ENCODE measurements around the gene PLD4. TPM values are rescaled to one million over a fixed set of nuclear protein-coding genes. Genes with fewer than 3 reads are reported as not detected.
"Not testable (repeated sequence)": the region's sequence is repeated elsewhere in the genome, so short reads cannot be mapped to it uniquely, and the experiment has no call there.

PLD4 gene
- total RNA-seq, 2 donors from 2014 or later: 1.2 to 5.4 TPM

DNA sequence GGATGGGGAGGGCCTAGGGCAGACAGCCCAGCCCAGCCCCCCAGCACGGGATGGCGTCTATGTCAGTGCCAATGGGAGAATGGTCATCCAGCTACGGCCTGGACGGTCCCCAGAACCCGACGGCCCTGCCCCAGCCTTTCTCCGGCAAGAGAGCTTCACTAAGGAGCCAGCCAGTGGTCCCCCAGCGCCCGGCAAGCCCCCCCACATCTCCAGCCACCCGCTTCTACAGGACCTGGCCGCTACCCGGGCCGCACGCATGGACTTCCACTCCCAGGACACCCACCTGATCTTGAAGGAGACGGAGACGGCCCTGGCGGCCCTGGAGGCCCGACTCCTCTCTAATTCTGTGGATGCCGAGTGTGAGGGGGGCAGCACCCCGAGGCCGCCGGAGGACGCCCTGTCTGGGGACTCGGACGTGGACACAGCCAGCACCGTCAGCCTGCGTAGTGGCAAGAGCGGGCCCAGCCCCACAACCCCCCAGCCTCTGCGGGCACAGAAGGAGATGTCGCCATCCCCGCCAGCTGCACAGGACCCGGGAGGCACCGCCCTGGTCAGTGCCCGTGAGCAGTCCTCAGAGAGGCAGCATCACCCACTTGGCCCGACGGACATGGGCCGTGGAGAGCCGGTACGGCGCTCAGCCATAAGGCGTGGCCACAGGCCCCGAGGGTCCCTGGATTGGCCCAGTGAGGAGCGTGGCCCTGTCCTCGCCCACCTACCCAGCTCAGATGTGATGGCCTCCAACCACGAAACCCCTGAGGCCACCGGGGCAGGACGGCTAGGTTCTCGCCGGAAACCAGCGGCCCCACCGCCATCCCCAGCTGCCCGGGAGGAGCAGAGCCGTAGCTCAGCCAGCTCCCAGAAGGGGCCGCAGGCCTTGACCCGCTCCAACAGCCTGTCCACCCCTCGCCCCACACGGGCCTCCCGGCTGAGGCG, 37.7 kb upstream of the PLD4 start:
- H3K36me3 ChIP-seq: peaks cover 0 to 6% of the 10 kb centered on the region in 2 donors
- H3K4me1 ChIP-seq (replicated peaks): no peaks in the 10 kb centered on the region
- 91% methylated on average over 15 of the region's 59 CpGs for WGBS
- no peak overlapping the region for H3K4me3 ChIP-seq
- no peak for DNase-seq (ENCODE audit: low spot score)
- no peak for TF ChIP-seq POLR2AphosphoS5 (IDR thresholded peaks at IDR 0.05)
- TF ChIP-seq POLR2A (IDR thresholded peaks at IDR 0.05): no peak
- TF ChIP-seq, protein P1, sequence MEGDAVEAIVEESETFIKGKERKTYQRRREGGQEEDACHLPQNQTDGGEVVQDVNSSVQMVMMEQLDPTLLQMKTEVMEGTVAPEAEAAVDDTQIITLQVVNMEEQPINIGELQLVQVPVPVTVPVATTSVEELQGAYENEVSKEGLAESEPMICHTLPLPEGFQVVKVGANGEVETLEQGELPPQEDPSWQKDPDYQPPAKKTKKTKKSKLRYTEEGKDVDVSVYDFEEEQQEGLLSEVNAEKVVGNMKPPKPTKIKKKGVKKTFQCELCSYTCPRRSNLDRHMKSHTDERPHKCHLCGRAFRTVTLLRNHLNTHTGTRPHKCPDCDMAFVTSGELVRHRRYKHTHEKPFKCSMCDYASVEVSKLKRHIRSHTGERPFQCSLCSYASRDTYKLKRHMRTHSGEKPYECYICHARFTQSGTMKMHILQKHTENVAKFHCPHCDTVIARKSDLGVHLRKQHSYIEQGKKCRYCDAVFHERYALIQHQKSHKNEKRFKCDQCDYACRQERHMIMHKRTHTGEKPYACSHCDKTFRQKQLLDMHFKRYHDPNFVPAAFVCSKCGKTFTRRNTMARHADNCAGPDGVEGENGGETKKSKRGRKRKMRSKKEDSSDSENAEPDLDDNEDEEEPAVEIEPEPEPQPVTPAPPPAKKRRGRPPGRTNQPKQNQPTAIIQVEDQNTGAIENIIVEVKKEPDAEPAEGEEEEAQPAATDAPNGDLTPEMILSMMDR (IDR thresholded peaks at IDR 0.05): no peak
- H3K27me3 ChIP-seq (replicated peaks; ENCODE audit: insufficient read depth): no peaks in the 10 kb centered on the region
- intact Hi-C loops (cut with DNase I): no loop called here
- H3K27ac ChIP-seq: no peak overlapping the region
- no peaks in the 10 kb centered on the region for H3K9me3 ChIP-seq

DNA sequence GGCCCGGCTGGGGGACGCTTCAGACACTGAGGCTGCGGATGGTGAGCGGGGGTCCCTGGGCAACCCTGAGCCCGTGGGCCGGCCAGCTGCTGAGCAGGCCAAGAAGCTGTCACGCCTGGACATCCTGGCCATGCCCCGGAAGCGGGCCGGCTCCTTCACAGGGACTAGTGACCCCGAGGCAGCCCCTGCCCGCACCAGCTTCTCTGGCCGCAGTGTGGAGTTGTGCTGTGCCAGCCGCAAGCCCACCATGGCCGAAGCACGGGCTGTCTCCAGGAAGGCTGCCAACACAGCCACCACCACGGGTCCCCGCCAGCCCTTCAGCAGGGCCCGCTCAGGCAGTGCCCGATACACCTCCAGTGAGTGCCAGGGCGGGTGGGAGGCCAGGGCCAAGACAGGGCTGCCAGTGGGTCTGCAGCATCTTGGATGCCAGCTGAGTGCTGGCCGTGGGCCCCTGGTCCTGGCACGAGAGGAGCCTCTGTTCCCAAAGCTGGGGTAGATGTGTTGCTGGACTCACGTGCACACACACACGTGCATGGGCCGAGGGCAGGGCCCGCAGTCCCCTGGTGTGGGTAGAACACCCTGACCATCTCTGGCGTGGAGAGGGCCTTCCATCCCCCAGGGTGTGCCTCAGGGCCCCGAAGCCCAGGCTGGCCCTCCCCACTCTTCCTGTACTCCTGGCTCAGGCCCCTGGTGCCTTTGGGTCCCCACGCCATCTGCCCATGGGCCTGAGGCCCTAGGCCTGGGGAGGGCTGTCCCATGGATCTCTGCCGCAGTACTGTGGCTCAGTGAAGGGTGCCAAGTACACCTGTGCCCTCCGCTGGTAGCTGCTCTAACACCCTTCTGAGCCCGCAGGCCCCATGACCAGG, 36.8 kb upstream of the PLD4 start:
- 93% methylated on average over 32 of the region's 33 CpGs for WGBS
- intact Hi-C loops (cut with DNase I): no loop called here
- TF ChIP-seq POLR2AphosphoS5 (IDR thresholded peaks at IDR 0.05) (no peak), POLR2A (IDR thresholded peaks at IDR 0.05) (no peak)
- TF ChIP-seq, protein P1 (IDR thresholded peaks at IDR 0.05): no peak
- no peak overlapping the region for H3K27ac ChIP-seq
- no peak for DNase-seq (ENCODE audit: low spot score)
- H3K9me3 ChIP-seq: no peaks in the 10 kb centered on the region
- H3K27me3 ChIP-seq (replicated peaks; ENCODE audit: insufficient read depth): no peaks in the 10 kb centered on the region
- H3K36me3 ChIP-seq: peaks cover 0 to 6% of the 10 kb centered on the region in 2 donors
- no peaks in the 10 kb centered on the region for H3K4me1 ChIP-seq (replicated peaks)
- no peak overlapping the region for H3K4me3 ChIP-seq

DNA sequence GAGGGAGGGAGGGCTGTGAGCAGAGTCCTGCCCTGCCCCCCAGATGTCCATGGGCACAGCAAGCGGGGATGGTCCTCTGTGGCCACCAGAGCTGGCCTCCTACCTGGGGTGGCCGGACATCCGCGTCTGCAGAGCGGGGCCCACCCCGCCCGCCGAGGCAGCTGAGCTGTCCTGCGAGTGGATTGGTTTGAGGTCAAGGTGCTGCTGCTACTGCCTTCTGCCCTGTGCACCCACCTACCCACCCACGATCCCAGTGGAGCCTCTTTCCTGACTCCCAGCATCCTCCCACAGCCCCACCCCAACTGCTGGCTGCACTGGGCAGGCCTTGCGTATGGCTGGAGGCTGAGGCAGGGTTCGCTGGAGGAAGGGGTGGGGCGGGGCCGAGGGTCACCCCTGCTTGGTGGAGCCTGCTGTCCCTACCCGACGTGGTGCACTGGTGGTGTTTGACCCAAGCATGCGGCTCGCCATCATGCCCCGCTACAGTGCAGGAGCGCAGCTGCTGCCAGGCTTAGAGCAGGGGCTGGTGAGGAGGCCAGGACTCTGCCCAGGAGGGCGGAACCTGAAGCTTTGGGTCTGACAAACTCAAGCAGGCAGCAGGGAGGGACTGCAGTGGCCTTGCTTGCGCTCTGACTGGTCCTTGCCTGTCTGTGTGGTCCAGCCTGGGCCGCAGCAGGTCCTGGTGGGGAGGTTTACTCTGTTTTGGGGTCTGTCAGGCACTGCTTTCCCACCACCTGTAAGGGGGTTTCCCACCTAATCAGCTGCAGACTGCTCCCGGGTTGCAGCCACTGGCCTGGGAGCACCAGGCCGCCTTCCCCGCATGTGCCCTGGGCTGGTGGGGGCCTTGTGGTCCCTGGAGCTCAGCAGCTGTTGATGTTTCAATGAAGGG, 35.9 kb upstream of the PLD4 start:
- Histone ChIP-seq H3K36me3 (peaks cover 0 to 3% of the 10 kb centered on the region in 2 donors), H3K27me3 (replicated peaks; ENCODE audit: insufficient read depth) (no peaks in the 10 kb centered on the region), H3K9me3 (no peaks in the 10 kb centered on the region), H3K27ac (no peak overlapping the region), H3K4me3 (no peak overlapping the region), H3K4me1 (replicated peaks) (no peaks in the 10 kb centered on the region)
- intact Hi-C loops (cut with DNase I): no loop called here
- no peak for DNase-seq (ENCODE audit: low spot score)
- WGBS: 96% methylated on average over 22 of the region's 26 CpGs
- TF ChIP-seq POLR2A (IDR thresholded peaks at IDR 0.05): no peak
- TF ChIP-seq, protein P1 (IDR thresholded peaks at IDR 0.05): no peak
- no peak for TF ChIP-seq POLR2AphosphoS5 (IDR thresholded peaks at IDR 0.05)

DNA sequence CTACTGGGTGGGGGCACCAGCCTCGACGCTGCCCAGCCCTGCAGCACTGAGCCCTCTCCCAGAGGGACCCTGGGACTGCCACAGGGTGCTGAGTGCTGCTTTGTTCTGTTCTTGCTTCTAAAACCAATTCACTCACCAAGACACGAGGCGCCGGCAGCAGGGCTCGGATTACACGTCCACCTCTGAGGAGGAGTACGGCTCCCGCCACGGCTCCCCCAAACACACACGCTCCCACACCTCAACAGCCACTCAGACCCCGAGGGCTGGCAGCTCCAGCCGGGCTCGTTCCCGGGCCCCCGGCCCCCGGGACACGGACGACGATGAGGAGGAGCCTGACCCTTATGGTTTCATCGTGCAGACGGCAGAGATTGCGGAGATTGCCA, 35.3 kb upstream of the PLD4 start:
- intact Hi-C loops (cut with DNase I): no loop called here
- Histone ChIP-seq H3K27me3 (replicated peaks; ENCODE audit: insufficient read depth) (no peaks in the 10 kb centered on the region), H3K4me3 (no peak overlapping the region), H3K36me3 (no peaks in the 10 kb centered on the region), H3K9me3 (no peaks in the 10 kb centered on the region), H3K4me1 (replicated peaks) (no peaks in the 10 kb centered on the region), H3K27ac (no peak overlapping the region)
- WGBS: 93% methylated on average over 23 of the region's 23 CpGs
- DNase-seq (ENCODE audit: low spot score): no peak
- no peak for TF ChIP-seq POLR2A (IDR thresholded peaks at IDR 0.05)
- TF ChIP-seq, protein P1 (IDR thresholded peaks at IDR 0.05): no peak
- TF ChIP-seq POLR2AphosphoS5 (IDR thresholded peaks at IDR 0.05): no peak

DNA sequence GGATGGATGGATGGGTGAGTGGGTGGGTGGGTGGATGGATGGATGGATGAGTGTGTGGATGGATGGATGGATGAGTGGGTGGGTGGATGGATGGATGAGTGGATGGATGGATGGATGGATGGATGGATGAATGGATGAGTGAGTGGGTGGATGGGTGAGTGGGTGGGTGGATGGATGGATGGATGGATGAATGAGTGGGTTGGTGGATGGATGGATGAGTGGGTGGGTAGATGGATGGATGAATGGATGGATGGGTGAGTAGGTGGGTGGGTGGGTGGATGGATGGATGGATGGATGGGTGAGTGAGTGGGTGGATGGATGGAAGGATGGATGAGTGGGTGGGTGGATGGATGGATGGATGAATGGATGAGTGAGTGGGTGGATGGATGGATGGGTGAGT, 34.4 kb upstream of the PLD4 start:
- H3K36me3 ChIP-seq; intact Hi-C loops (cut with DNase I); H3K4me1 ChIP-seq (replicated peaks); H3K9me3 ChIP-seq; DNase-seq (ENCODE audit: low spot score); H3K27me3 ChIP-seq (replicated peaks; ENCODE audit: insufficient read depth); H3K4me3 ChIP-seq; H3K27ac ChIP-seq: not testable (repeated sequence)
